RKO (cell line): ENCODE data around the gene RPL18A.

Experiments
- DNase-seq: peaks from one replicate; pipeline ENCODE4 v3.0.0-alpha.2; 2016; ENCODE audit warnings: low spot score

RPL18A gene

GRCh38 chr19:17859533-17860330, at the start of gene RPL18A:
TSS of gene RPL18A (plus strand) at chr19:17859910. CDS start at chr19:17859957, 47 bp downstream.
- DNase-seq: peak; percentile 100

- no peak for DNase-seq
Observed at GRCh38 chr19:17811103-17811502, 48.6 kb upstream of the RPL18A start.

- no peak for DNase-seq
Observed at GRCh38 chr19:17811681-17812080, 48.0 kb upstream of the RPL18A start.

GRCh38 chr19:17812099-17812498, 47.6 kb upstream of the RPL18A start:
- no peak for DNase-seq

- no peak for DNase-seq
Observed at GRCh38 chr19:17817668-17818363, 41.9 kb upstream of the RPL18A start.

GRCh38 chr19:17821190-17821589, 38.5 kb upstream of the RPL18A start, which contains the start of gene INSL3:
TSS of gene INSL3 (minus strand) at chr19:17821519. CDS start at chr19:17821506, 13 bp downstream.
- DNase-seq: no peak

- DNase-seq: no peak
Observed at GRCh38 chr19:17824339-17824738, 35.4 kb upstream of the RPL18A start.

- no peak for DNase-seq
Observed at GRCh38 chr19:17826508-17827056, 33.1 kb upstream of the RPL18A start.

- DNase-seq: no peak
Observed at GRCh38 chr19:17829855-17830566, 29.7 kb upstream of the RPL18A start.

- DNase-seq: peak; percentile 39
Observed at GRCh38 chr19:17830567-17831418, 28.9 kb upstream of the RPL18A start.

- DNase-seq: no peak
Observed at GRCh38 chr19:17831419-17831888, 28.3 kb upstream of the RPL18A start.

- no peak for DNase-seq
Observed at GRCh38 chr19:17832443-17833208, 27.1 kb upstream of the RPL18A start.

- DNase-seq: peak; percentile 55
Observed at GRCh38 chr19:17834350-17835181, 25.1 kb upstream of the RPL18A start.

GRCh38 chr19:17835182-17836006, 24.3 kb upstream of the RPL18A start:
- DNase-seq: no peak

GRCh38 chr19:17836530-17836929, 23.2 kb upstream of the RPL18A start:
- no peak for DNase-seq

GRCh38 chr19:17837972-17838371, 21.7 kb upstream of the RPL18A start:
- DNase-seq: no peak

- DNase-seq: no peak
Observed at GRCh38 chr19:17840019-17840418, 19.7 kb upstream of the RPL18A start.

- DNase-seq: no peak
Observed at GRCh38 chr19:17841371-17841809, 18.3 kb upstream of the RPL18A start.
